DND-41 (cell line): Measurements from ENCODE around the gene SUMO2.
"Not testable (repeated sequence)": the region's sequence is repeated elsewhere in the genome, so short reads cannot be mapped to it uniquely, and the experiment has no call there.

Experiments
- ATAC-seq: fragments of 200-7000 bp; cut with Tn5 transposase; 3 replicates; pipeline ENCODE4 v1.9.1; 2021; ENCODE audit warnings: low read depth; ENCODE audit not compliant: insufficient read depth
- DNase-seq: peaks from one replicate; pipeline ENCODE4 v3.0.0-alpha.2; 2020
- H2AFZ ChIP-seq: 2 replicates; pipeline ENCODE4 v1.6.0; 2012; ENCODE audit warnings: low read depth, low read length
- H3K27ac ChIP-seq: 2 replicates; pipeline ENCODE4 v1.5.1; 2012; ENCODE audit warnings: low read length, inconsistent platforms
- H3K27me3 ChIP-seq: fragments of 200-600 bp; sonication (generic); 2 replicates; pipeline ENCODE4 v1.6.0; 2012; ENCODE audit warnings: low read length, mild to moderate bottlenecking, inconsistent platforms; ENCODE audit not compliant: insufficient read depth, poor library complexity
- H3K36me3 ChIP-seq: 2 replicates; pipeline ENCODE4 v1.5.1; 2012; ENCODE audit warnings: low read length, inconsistent platforms; ENCODE audit not compliant: insufficient read depth
- H3K4me1 ChIP-seq: 2 replicates; pipeline ENCODE4 v1.5.1; 2012; ENCODE audit warnings: mild to moderate bottlenecking, low read length; ENCODE audit not compliant: insufficient read depth
- H3K4me2 ChIP-seq: 2 replicates; pipeline ENCODE4 v1.6.0; 2012; ENCODE audit warnings: mild to moderate bottlenecking, moderate library complexity, low read length, inconsistent platforms; ENCODE audit not compliant: insufficient read depth
- H3K4me3 ChIP-seq, 2 experiments: fragments of 200-600 bp in 1 of 2; shearing (Covaris generic) in 1 of 2; 2 replicates each; pipeline ENCODE4 v1.5.1; 2012 to 2016; ENCODE audit warnings: inconsistent platforms in 2 of 2, low read length in 2 of 2, mild to moderate bottlenecking in 2 of 2, low read depth in 1 of 2, moderate library complexity in 1 of 2
- H3K79me2 ChIP-seq: 2 replicates; pipeline ENCODE4 v1.6.0; 2012; ENCODE audit warnings: low read length, inconsistent platforms; ENCODE audit not compliant: insufficient read depth
- H3K9ac ChIP-seq: 2 replicates; pipeline ENCODE4 v1.6.0; 2012; ENCODE audit warnings: low read depth, mild to moderate bottlenecking, inconsistent platforms, low read length, moderate library complexity
- H3K9me3 ChIP-seq: 2 replicates; pipeline ENCODE4 v1.5.1; 2012; ENCODE audit warnings: low read length, moderate library complexity, mild to moderate bottlenecking, inconsistent platforms; ENCODE audit not compliant: insufficient read depth, severe bottlenecking
- H4K20me1 ChIP-seq: 2 replicates; pipeline ENCODE4 v1.6.0; 2012; ENCODE audit warnings: low read length; ENCODE audit not compliant: insufficient read depth
- EZH2 ChIP-seq: IDR thresholded peaks from 3 replicates; pipeline ENCODE4 v1.6.1; 2012; ENCODE audit warnings: borderline replicate concordance, low read depth, mild to moderate bottlenecking, moderate library complexity, low read length, inconsistent platforms; ENCODE audit not compliant: severe bottlenecking
- TF ChIP-seq, protein P1 (sequence below): IDR thresholded peaks from 2 replicates; pipeline ENCODE4 v1.5.1; 2012; ENCODE audit warnings: borderline replicate concordance, low read length, moderate library complexity, mild to moderate bottlenecking; ENCODE audit not compliant: poor library complexity, severe bottlenecking; ENCODE audit errors: extremely low read depth

SUMO2 gene

DNA sequence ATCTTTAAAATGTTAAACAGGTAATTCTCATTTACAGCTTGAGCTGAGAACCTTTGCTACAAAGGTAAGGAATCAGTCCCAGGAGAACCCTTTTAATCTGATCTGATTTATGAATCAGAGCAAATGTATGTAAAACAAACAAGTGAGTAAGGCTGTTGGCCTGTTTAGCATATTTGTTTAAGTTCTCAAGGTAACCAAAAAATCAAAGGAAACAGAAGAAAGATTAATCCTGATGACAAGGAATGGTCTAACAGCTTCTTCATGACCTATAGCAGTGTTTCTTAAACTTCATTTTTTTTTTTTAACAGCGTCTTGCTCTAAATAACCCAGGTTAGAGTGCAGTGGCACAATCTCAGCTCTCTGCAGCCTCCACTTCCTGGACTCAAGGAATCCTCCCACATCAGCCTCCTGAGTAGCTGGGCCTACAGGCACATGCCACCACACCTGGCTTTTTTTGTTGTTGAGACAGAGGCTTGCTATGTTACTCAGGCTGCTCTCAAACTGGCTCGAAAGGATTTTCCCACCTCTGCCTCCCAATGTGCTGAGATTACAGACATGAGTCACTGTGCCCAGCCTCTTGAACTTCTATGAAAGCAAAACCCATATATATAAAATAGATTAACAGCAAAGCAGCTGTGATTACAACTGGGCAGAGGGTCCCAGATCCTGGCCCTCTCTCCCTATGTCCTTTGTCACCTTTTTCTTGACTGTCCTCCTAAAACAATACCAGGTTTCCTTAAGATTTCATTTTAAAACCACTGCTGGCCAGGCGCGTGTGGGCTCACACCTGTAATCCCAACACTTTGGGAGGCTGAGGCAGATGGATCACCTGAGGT lies 23.3 kb downstream of the SUMO2 start:
- H3K4me1 ChIP-seq, result peaks cover 12% of the 10 kb centered on the region
- no peak overlapping the region for H3K9ac ChIP-seq
- no peak for ATAC-seq
- no peak overlapping the region for H3K4me3 ChIP-seq
- H3K27me3 ChIP-seq, result no peaks in the 10 kb centered on the region
- no peaks in the 10 kb centered on the region for H3K9me3 ChIP-seq
- H3K36me3 ChIP-seq, result peaks cover 22% of the 10 kb centered on the region
- H4K20me1 ChIP-seq, result no peaks in the 10 kb centered on the region
- H3K4me2 ChIP-seq, result no peak overlapping the region
- no peak overlapping the region for H2AFZ ChIP-seq
- H3K27ac ChIP-seq, result no peak overlapping the region
- TF ChIP-seq, protein P1, sequence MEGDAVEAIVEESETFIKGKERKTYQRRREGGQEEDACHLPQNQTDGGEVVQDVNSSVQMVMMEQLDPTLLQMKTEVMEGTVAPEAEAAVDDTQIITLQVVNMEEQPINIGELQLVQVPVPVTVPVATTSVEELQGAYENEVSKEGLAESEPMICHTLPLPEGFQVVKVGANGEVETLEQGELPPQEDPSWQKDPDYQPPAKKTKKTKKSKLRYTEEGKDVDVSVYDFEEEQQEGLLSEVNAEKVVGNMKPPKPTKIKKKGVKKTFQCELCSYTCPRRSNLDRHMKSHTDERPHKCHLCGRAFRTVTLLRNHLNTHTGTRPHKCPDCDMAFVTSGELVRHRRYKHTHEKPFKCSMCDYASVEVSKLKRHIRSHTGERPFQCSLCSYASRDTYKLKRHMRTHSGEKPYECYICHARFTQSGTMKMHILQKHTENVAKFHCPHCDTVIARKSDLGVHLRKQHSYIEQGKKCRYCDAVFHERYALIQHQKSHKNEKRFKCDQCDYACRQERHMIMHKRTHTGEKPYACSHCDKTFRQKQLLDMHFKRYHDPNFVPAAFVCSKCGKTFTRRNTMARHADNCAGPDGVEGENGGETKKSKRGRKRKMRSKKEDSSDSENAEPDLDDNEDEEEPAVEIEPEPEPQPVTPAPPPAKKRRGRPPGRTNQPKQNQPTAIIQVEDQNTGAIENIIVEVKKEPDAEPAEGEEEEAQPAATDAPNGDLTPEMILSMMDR, result no peak
- TF ChIP-seq EZH2, result no peak
- no peak for DNase-seq
- H3K79me2 ChIP-seq, result no peaks in the 10 kb centered on the region

DNA sequence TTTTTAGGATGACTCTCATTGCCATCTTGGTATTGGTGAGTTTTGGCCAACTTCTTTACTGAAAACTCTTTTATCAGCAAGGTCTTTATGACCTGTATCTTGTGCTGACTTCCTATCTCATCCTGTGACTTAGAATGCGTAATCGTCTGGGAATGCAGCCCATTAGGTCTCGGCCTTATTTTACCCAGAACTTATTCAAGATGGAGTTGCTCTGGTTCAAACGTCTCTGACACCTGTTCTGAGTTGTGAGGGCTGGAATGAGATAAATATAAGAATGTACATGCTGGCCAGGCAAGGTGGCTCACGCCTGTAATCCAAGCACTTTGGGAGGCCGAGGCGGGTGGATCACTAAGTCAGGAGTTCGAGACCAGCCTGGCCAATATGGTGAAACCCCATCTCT lies 24.3 kb downstream of the SUMO2 start:
- H3K9ac ChIP-seq, H3K4me3 ChIP-seq, H3K27me3 ChIP-seq, H3K79me2 ChIP-seq, H3K9me3 ChIP-seq, H3K27ac ChIP-seq, ATAC-seq, DNase-seq, H3K4me2 ChIP-seq, H4K20me1 ChIP-seq, H2AFZ ChIP-seq: not testable (repeated sequence)
- Histone ChIP-seq H3K36me3 (peaks cover 15% of the 10 kb centered on the region), H3K4me1 (peaks cover 12% of the 10 kb centered on the region)

DNA sequence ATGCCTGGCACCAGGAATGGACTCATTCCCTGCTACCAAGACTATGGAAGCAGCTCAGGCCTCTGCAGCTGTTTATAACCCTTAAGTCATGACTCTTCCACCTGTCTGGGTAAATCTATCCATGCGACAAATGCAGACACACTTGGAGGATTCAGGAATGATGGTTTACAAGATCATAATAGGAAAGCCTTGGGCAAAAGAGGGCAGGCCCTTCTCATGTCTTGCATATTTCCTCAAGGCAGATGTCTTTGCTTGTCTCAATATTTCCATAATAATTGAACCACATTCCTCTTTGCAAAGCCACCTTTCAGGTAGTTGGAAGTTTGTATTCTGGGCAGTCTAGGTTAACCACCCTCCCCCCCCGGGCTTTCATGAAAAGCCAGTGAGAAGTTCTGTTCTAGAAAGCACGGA lies 27.6 kb downstream of the SUMO2 start:
- H3K4me3 ChIP-seq, result peak overlapping the region in 1 of 2 experiments; percentile 98; a peak in 2 of 4 replicates
- peak overlapping the region; percentile 92 for H3K9ac ChIP-seq
- H2AFZ ChIP-seq, result peak overlapping the region; percentile 73

More for the DNA sequence above, 27.6 kb downstream of the SUMO2 start:
- Histone ChIP-seq H3K27ac (peak overlapping the region; percentile 66), H3K4me1 (peaks cover 30% of the 10 kb centered on the region), H3K36me3 (peaks cover 10% of the 10 kb centered on the region), H3K9me3 (no peaks in the 10 kb centered on the region), H3K4me2 (peak overlapping the region; percentile 67), H3K79me2 (peaks cover 41% of the 10 kb centered on the region), H4K20me1 (peaks cover 8% of the 10 kb centered on the region; the same call in 1 of the 2 replicates), H3K27me3 (no peaks in the 10 kb centered on the region)
- no peak for TF ChIP-seq EZH2
- TF ChIP-seq, protein P1, result no peak
- no peak for DNase-seq
- no peak for ATAC-seq
